Testis (tissue), 2 donors: Measurements from ENCODE around the gene TBPL2.

Experiments
- POLR2A ChIP-seq: fragments of 450-650 bp; IDR thresholded peaks from one replicate; pipeline ENCODE4 v1.6.1; 2017; ENCODE audit warnings: antibody characterized with exemption, mild to moderate bottlenecking, moderate library complexity
- TF ChIP-seq, protein P1 (sequence below), 3 experiments: fragments of 450-650 bp in 2 of 3; fragments of 200-600 bp in 1 of 3; sonication (generic) in 1 of 3; IDR thresholded peaks; one replicate each; pipeline ENCODE4 v1.5.1; 2016 to 2019; ENCODE audit warnings: antibody characterized with exemption in 3 of 3, mild to moderate bottlenecking in 2 of 3, moderate library complexity in 1 of 3

DNA sequence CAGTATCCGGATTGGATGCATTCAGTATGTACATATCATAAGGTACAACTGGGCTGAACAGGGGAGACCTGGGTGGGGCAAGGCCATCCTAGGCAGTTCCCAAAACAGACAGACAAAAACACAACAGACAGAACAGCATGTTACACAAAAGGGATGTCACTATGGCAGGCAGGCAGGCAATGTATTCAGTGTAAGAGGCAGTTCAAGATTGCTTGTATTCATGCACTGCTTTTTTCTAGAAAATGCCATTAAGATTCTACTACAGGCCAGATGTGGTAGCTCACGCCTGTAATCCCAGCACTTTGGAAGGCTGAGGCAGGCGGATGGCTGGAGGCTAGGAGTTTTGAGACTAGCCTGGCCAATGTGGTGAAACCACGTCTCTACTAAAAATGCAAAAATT is 3.5 kb downstream of the TBPL2 start:
- TF ChIP-seq, protein P1, sequence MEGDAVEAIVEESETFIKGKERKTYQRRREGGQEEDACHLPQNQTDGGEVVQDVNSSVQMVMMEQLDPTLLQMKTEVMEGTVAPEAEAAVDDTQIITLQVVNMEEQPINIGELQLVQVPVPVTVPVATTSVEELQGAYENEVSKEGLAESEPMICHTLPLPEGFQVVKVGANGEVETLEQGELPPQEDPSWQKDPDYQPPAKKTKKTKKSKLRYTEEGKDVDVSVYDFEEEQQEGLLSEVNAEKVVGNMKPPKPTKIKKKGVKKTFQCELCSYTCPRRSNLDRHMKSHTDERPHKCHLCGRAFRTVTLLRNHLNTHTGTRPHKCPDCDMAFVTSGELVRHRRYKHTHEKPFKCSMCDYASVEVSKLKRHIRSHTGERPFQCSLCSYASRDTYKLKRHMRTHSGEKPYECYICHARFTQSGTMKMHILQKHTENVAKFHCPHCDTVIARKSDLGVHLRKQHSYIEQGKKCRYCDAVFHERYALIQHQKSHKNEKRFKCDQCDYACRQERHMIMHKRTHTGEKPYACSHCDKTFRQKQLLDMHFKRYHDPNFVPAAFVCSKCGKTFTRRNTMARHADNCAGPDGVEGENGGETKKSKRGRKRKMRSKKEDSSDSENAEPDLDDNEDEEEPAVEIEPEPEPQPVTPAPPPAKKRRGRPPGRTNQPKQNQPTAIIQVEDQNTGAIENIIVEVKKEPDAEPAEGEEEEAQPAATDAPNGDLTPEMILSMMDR (IDR thresholded peaks at IDR 0.05) = no peak
- no peak for TF ChIP-seq POLR2A
